T-helper 2 cell (primary cell): ENCODE measurements around the gene MTOR.
"Not testable (repeated sequence)": the region's sequence is repeated elsewhere in the genome, so short reads cannot be mapped to it uniquely, and the experiment has no call there.

Experiments used
- DNase-seq, 5 experiments: peaks; one replicate each; pipeline versions ENCODE4 v3.0.0 to v3.0.0-alpha.2; 2012 to 2022

MTOR gene

GRCh38 chr1:11215381-11216005 is 46.9 kb downstream of the MTOR start:
- no peak for DNase-seq

- DNase-seq, result no peak
These were observed 47.5 kb downstream of the MTOR start for GRCh38 chr1:11214698-11215380.

GRCh38 chr1:11211925-11212587 is 50.3 kb downstream of the MTOR start:
- DNase-seq, result no peak

- no peak for DNase-seq
These were observed 50.9 kb downstream of the MTOR start for GRCh38 chr1:11211461-11211860.

GRCh38 chr1:11207898-11208611 is 54.3 kb downstream of the MTOR start:
- no peak for DNase-seq

GRCh38 chr1:11204396-11205190 is 57.8 kb downstream of the MTOR start:
- DNase-seq, result no peak

DNA sequence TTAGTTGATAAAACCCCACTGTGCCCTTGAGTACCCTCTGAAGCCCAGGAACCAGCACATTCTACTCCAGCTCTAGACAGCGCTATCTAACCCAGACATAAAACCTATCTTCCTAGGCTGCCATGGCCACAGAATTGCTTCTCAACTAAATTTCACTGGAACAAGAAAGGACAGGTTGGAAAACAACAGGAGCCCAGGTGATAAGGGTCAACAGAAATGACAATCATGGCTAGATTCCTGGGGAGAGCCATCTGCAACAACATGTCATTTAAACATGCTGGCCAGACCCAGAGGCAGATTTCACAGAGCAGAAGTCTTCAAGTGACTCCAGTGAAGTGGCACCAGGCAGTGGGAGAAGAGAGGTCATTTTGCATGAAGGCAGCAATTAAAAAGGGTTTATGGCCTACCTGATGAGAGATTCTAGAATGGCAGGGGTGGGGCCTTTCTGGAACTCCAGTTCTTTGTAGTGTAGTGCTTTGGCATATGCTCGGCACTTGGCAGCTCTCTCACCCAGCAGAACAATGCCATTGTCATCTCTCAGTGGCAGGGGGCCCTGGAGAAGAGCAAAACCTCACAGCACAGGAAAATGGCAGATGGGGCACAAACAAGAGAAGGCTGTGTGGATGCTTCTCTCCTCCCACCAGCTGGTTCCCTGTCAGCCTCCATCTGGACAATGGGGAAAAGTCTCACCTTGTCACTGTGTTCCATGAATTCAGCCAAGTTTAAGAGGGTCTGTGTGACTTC is 63.3 kb downstream of the MTOR start:
- no peak for DNase-seq

DNA sequence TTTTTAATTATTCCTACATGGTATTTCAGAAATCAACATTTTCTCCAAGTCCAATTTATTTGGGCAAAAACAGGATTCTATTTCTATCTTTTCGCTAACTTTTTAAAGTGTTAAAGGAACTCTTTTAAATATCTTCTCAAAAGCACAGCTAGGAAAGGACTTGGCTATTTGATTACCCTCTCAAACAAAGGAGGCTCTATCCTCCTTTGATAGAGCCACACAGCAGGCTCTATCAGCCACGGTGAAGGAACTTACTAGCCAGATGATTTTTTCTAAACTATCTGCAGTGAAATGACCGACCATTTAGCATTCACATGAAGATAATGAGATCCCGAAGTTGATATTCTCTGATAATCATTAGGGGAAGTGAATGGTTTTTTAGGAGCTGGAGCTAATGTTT is 64.1 kb downstream of the MTOR start:
- no peak for DNase-seq

- DNase-seq, result no peak
These were observed 65.0 kb downstream of the MTOR start for GRCh38 chr1:11197359-11197758.

- no peak for DNase-seq
These were observed 65.4 kb downstream of the MTOR start for GRCh38 chr1:11196945-11197344.

DNA sequence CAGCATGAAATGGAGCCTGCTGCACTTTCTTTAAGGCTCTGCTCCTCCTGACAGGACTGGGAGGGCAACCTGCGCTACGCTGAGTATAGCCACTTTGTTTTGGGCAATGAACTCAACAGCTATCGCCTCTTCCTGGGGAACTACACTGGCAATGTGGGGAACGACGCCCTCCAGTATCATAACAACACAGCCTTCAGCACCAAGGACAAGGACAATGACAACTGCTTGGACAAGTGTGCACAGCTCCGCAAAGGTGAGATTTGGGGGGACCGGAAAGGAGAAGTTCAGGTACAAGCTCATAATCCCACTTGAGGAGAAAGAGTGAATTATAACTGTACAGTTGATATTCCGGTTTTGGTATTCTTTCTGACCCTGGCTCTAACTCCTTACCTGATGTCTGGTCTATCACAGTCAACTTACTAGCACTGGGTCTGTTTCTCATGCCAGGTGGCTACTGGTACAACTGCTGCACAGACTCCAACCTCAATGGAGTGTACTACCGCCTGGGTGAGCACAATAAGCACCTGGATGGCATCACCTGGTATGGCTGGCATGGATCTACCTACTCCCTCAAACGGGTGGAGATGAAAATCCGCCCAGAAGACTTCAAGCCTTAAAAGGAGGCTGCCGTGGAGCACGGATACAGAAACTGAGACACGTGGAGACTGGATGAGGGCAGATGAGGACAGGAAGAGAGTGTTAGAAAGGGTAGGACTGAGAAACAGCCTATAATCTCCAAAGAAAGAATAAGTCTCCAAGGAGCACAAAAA is 67.8 kb downstream of the MTOR start:
- DNase-seq, result no peak

DNA sequence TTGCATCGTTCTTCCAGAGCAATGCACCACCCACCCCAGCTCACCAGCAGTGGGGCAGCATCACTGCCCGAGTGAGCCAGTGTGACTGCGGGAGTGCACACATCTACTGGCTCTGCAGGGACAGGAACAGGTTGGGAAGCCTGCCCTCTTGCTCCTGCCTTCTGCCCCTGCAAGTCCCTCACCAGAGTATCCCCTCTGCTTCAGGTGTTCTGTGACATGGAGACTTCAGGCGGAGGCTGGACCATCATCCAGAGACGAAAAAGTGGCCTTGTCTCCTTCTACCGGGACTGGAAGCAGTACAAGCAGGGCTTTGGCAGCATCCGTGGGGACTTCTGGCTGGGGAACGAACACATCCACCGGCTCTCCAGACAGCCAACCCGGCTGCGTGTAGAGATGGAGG is 69.0 kb downstream of the MTOR start:
- no peak for DNase-seq

DNA sequence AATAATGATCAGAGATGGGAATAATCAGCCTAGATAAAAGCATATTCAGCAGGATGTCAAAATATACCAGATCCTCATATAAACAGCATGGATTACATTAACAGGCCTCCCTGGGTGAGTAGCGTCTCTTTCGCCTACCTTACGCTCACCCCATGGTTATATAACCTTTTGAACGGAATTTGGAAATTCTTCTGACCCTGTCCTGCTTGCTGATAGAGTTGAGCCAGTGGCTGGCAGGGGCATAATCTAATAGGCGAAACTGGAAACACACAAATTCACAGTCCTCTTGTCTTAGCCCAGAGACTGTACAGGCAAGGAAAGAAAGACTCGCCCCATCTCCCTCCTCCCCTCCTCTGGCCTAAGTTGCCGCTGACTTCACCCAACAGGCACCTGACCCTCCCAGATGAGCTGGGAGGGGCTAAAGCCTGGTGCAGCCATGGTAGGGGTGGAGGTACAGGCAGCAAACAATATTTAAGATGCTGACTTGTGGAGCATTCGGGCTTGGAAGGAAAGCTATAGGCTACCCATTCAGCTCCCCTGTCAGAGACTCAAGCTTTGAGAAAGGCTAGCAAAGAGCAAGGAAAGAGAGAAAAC is 73.4 kb downstream of the MTOR start, which contains the start of gene ANGPTL7:
TSS of gene ANGPTL7 (plus strand) at position 498 of the 594 bp plus-strand sequence. CDS start 225 bp downstream, outside the sequence.
- DNase-seq, result no peak

- DNase-seq, result no peak
These were observed 74.0 kb downstream of the MTOR start for GRCh38 chr1:11188381-11188780.

GRCh38 chr1:11187931-11188330 is 74.4 kb downstream of the MTOR start:
- no peak for DNase-seq

GRCh38 chr1:11187494-11187893 is 74.9 kb downstream of the MTOR start:
- DNase-seq, result no peak

DNA sequence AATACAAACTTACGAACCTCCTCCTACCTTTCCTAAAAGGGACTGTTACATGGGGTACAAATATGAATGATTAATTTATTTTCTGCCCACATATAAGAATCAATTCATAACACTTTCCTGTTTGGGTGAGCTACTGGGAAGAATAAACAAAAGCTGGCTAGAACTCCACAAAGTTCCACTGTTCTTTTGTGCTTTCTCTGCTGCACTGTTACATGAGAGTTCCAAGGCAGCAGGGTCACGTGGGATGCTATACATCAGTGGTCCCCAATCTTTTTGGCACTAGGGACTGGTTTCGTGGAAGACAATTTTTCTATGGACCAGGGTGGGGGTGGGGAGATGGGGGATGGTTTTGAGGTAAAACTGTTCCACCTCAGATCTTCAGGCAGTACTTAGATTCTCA is 75.4 kb downstream of the MTOR start:
- DNase-seq, result no peak

- DNase-seq, result no peak
These were observed 77.4 kb downstream of the MTOR start for GRCh38 chr1:11184973-11185372.

DNA sequence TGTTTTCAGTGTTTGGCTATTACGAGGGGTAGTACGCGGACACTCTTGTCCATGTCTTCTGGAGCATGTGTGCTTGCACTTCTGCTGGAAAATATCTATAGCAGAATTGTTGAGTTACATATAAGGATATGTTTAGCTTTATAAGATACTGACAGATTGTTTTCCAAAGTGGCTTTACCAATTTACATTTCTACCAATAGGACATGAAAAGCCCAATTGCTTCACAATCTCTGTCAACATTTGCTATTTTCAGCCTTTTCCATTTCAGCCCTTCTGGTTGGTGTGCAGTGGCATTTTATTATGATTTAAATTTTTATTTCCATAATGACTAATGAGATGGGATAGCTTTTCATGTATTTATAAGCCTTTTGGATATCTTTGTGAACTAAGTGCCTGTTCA is 79.5 kb downstream of the MTOR start:
- no peak for DNase-seq

- DNase-seq, result no peak
These were observed 82.0 kb downstream of the MTOR start for GRCh38 chr1:11180342-11180744.

DNA sequence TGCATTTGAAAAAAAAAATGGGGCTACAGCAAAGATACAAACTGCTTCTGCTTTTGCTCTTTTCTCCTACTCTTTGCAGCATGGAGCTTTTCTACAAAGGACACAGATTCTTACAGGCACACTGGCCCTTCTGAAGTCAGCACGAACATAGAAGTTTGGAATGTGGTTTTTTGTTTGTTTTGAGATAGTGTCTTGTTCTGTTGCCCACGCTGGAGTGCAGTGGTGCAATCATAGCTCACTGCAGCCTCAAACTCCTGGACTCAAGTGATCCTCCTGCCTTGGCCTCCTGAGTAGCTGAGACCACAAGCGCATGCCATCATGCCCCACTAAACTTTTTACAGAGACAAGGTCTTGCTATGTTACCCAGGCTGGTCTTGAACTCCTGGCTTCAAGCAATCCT is 82.6 kb downstream of the MTOR start:
- DNase-seq, result not testable (repeated sequence)
